ENCODE measurements around the gene GLT8D1.

The GLT8D1 gene

DNA sequence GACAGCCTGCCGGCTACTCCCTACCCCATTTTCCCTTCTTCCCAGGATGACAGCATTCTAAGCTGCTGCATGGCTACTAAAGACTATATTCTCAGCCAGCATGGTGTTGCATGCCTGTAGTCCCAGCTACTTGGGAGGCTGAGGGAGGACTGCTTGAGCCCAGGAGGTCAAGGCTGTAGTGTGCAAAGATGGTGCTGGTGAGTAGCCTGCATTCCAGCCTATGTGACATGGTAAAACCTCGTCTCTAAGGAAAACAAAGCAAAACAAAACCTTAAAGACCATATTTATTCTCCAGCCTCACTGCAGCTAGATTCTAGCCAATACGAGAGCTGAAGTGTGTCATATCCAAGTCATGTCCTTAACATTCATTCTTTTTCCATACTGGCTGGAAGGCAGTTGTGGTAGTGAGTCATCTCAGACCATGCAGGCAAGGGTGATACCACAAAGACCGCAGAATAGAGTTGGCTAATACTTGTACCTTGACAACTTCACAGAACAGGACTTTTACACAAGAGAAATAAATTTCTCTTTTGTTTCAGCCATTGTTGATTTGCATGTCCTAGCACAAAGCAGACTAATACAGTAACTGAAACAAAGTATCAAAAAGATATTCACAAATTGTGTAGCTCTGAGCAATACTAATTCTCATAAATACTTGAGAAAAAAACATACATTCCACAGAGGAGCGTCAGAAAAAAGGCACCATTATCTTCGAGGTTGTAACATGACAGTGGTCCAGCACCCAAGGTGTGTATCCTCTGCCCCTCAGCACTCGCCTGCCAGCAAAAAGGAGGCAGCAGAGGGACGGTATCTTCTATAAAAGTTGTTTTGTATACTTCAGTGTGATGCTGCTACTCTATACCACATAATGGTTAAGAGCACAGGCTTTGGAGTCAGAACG is 34.7 kb downstream of the GLT8D1 start:
- no peak overlapping the region for H3K4me3 ChIP-seq (ENCODE audit: control insufficient read depth, low read depth, low read length)
- DNase-seq (ENCODE audit: low read depth), result peak; percentile 100
- no peak for TF ChIP-seq CTCF (conservative IDR thresholded peaks at IDR 0.05; ENCODE audit: control insufficient read depth, insufficient read depth, low read depth, low read length)

DNA sequence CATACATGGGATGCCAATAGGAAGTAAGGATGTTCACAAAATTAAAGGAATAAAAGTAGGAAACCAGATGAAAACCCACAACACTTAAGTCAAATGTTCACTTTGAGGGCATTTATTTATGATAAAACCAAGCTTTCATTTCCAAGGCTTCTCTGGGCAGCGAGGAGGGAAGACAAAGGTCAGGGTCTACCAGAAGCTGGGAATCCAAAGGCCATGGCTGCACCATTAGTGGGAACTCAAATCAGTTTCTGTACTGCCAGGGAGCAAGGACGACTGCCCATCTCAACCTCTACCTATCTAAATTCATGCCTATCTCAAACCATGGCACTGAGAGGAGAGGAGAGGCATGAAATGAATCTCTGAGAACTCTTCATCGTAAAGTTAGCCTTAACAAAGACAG is 42.5 kb downstream of the GLT8D1 start:
- no peak for DNase-seq (ENCODE audit: low read depth)
- no peak for TF ChIP-seq CTCF (conservative IDR thresholded peaks at IDR 0.05; ENCODE audit: control insufficient read depth, insufficient read depth, low read depth, low read length)
- H3K4me3 ChIP-seq (ENCODE audit: control insufficient read depth, low read depth, low read length), result no peak overlapping the region

DNA sequence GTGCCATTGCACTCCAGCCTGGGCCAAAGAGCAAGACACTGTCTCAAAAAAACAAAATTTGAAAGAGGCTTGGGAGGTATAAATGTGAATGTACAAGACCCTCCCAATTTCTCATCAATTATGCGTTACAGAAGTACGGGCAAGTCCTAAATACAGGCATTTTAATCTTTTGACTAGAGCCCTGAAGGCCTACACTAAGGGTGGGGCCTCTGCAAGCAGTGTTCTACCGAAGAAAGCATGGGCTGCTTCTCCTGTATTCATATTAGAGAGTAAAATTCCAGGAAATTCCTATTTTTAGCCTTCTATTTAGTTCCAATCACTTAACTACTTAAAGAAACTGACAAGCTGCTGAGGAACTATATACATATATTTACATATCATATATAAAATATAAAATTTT is 45.5 kb downstream of the GLT8D1 start:
- TF ChIP-seq CTCF (conservative IDR thresholded peaks at IDR 0.05; ENCODE audit: control insufficient read depth, insufficient read depth, low read depth, low read length), result no peak
- no peak for DNase-seq (ENCODE audit: low read depth)
- H3K4me3 ChIP-seq (ENCODE audit: control insufficient read depth, low read depth, low read length), result no peak overlapping the region

GRCh38 chr3:52655895-52656294 is 49.7 kb downstream of the GLT8D1 start:
- DNase-seq (ENCODE audit: low read depth), result no peak
- no peak for TF ChIP-seq CTCF (conservative IDR thresholded peaks at IDR 0.05; ENCODE audit: control insufficient read depth, insufficient read depth, low read depth, low read length)
- H3K4me3 ChIP-seq (ENCODE audit: control insufficient read depth, low read depth, low read length), result no peak overlapping the region

- no peak for TF ChIP-seq CTCF (conservative IDR thresholded peaks at IDR 0.05; ENCODE audit: control insufficient read depth, insufficient read depth, low read depth, low read length)
- no peak overlapping the region for H3K4me3 ChIP-seq (ENCODE audit: control insufficient read depth, low read depth, low read length)
- DNase-seq (ENCODE audit: low read depth), result no peak
These were observed 54.0 kb downstream of the GLT8D1 start for GRCh38 chr3:52651592-52651991.

GRCh38 chr3:52650439-52650838 is 55.2 kb downstream of the GLT8D1 start:
- DNase-seq (ENCODE audit: low read depth), result peak; percentile 6
- TF ChIP-seq CTCF (conservative IDR thresholded peaks at IDR 0.05; ENCODE audit: control insufficient read depth, insufficient read depth, low read depth, low read length), result no peak
- no peak overlapping the region for H3K4me3 ChIP-seq (ENCODE audit: control insufficient read depth, low read depth, low read length)

All from fibroblast of mammary gland (primary cell).